BJ (cell line): Measurements from ENCODE around the gene ATP11A. TPM values are rescaled to one million over a fixed set of nuclear protein-coding genes. Genes with fewer than 3 reads are reported as not detected.

Experiments
- CTCF ChIA-PET: fragments of 350-600 bp; formaldehyde crosslinking; extraction: SDS; loops from one replicate; lab custom pipeline; 2021; ENCODE audit warnings: antibody characterized with exemption, inconsistent platforms; lab: Yijun Ruan, JAX
- POLR2A ChIA-PET: fragments of 300-600 bp; sonication (Branson Sonifier 250); formaldehyde crosslinking; extraction: SDS; loops from one replicate; lab custom pipeline; 2021; ENCODE audit warnings: antibody characterized with exemption; lab: Charles Lee
- DNase-seq: peaks from one replicate; pipeline ENCODE4 v3.0.0-alpha.2; 2011; ENCODE audit warnings: low read depth
- H3K27me3 ChIP-seq: 2 replicates; pipeline ENCODE4 v1.6.0; 2011; ENCODE audit warnings: low read length; ENCODE audit not compliant: control insufficient read depth, insufficient read depth
- H3K36me3 ChIP-seq: 2 replicates; pipeline ENCODE4 v1.5.1; 2011; ENCODE audit warnings: low read length; ENCODE audit not compliant: control insufficient read depth, insufficient read depth
- H3K4me3 ChIP-seq: 2 replicates; pipeline ENCODE4 v1.5.1; 2011; ENCODE audit warnings: low read depth, mild to moderate bottlenecking, control low read depth, low read length
- polyA plus RNA-seq: library from polyadenylated mRNA; depleted of rRNA; stranded (reverse); fragments of >200 nt; gene quantifications from 2 replicates; pipeline ENCODE4 v1.2.3, GENCODE V29; 2011
- TF ChIP-seq, protein P1 (sequence below): IDR thresholded peaks from 2 replicates; pipeline ENCODE4 v1.5.1; 2011; ENCODE audit warnings: low read depth, mild to moderate bottlenecking, control low read depth, inconsistent platforms, low read length, moderate library complexity; ENCODE audit not compliant: insufficient read depth

The ATP11A gene
- polyA plus RNA-seq, 1 experiment, result 1.9 TPM

DNA sequence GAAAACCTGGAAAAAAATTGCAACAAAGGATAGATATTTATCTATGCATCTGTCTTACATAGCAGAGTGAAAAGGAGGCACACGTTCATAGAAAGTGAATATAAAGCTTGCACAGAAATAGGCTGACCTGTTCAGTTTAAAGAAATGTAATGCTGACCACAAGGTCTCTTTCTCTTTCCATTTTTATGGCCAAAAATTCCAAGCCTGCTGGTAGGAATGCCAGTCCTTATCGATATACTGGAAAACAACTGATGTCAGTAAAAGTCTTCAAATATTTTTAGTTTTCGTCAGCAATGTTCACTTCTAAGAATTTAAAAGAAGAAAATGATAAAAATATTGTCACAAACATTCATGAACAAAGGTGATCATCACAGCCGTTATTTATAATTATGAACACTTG lies 220.2 kb downstream of the ATP11A start:
- CTCF ChIA-PET, result no interaction called here
- Histone ChIP-seq H3K36me3 (no peaks in the 10 kb centered on the region), H3K27me3 (peaks cover 9% of the 10 kb centered on the region), H3K4me3 (no peak overlapping the region)
- POLR2A ChIA-PET, result no interaction called here
- no peak for DNase-seq
- TF ChIP-seq, protein P1, sequence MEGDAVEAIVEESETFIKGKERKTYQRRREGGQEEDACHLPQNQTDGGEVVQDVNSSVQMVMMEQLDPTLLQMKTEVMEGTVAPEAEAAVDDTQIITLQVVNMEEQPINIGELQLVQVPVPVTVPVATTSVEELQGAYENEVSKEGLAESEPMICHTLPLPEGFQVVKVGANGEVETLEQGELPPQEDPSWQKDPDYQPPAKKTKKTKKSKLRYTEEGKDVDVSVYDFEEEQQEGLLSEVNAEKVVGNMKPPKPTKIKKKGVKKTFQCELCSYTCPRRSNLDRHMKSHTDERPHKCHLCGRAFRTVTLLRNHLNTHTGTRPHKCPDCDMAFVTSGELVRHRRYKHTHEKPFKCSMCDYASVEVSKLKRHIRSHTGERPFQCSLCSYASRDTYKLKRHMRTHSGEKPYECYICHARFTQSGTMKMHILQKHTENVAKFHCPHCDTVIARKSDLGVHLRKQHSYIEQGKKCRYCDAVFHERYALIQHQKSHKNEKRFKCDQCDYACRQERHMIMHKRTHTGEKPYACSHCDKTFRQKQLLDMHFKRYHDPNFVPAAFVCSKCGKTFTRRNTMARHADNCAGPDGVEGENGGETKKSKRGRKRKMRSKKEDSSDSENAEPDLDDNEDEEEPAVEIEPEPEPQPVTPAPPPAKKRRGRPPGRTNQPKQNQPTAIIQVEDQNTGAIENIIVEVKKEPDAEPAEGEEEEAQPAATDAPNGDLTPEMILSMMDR, result peak; percentile 14; the same call in 1 of the 2 replicates

DNA sequence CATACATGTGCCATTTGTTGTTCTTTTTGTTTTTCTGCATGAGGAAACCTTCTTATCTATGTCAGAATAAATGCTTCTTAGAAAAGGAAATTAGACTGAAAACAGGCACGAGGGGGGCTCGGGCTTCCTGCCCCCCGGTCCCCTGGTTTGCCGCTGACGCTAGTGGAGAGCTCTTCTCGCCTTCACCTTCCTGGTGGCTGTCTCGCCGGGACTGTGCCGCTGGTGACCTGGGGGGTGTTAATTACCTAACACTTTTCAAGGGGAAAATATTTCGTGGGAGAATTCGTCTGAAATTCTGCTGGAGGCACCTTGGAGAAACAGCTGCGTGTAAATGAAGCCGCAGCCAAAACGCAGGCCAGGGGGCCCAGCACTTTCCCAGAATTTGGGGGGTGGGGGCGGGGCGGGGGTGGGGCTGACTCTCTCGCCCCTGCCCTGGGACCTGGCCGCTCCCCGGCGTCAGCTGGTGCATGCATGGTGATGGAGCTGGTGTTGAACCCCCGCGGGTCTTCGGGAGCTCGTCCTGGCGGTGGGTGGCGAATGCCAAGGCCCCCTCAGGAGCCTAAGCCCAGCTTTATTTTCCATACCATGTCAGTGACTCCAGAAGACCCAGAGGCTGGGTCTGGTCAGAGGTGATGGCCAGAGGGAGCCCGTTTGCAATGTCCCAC lies 220.9 kb downstream of the ATP11A start:
- POLR2A ChIA-PET, result no interaction called here

DNA sequence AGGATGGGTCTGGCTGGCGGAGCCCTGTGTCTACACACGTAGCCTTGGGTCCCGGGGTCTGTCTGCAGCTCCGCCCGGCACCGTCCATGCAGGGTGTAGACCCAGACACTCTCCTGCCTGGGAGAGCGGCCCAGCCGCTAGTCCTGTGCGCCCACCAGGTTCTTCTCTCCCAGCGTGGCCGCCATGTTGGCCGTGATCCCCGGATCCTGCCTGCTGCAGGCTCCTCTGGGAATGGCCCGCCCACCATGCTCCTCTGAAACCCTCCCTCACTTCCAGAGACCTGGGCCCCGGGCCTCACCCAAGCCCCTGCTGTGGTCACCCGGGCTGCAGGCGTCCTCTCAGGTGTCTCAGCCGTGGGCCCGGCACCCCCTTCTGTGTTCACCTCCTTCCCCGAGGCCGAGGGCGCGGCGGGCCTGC lies 221.5 kb downstream of the ATP11A start:
- peaks cover 8% of the 10 kb centered on the region for H3K27me3 ChIP-seq
- no peak overlapping the region for H3K4me3 ChIP-seq
- DNase-seq, result no peak

More for the DNA sequence above, 220.9 kb downstream of the ATP11A start:
- Histone ChIP-seq H3K36me3 (no peaks in the 10 kb centered on the region), H3K27me3 (peaks cover 9% of the 10 kb centered on the region), H3K4me3 (no peak overlapping the region)
- DNase-seq, result no peak
- CTCF ChIA-PET, result no interaction called here
- TF ChIP-seq, protein P1, result no peak

DNA sequence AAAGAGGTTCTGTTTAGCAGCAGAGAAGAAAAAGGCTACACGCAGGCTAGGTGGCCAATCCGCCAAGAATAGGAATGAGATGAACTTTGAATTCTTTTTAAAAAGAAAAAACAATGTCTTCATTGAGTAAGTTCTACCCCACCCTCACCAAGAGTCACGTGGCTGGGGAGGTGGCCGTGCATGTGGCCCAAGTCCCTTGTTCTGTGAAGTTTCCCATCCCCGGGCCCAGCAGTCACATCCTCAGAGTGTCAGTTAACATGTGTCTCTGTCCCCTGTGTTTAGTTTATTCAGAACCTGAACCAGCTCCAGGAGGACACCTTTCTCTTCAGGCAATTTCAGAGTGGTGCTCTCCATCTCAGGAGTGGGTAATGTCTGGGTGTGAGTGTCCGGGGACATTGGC lies 222.0 kb downstream of the ATP11A start:
- ChIA-PET CTCF (interaction anchor here (1.4 kb wide), 1 partner anchor 18 kb away, joined by 3 read pairs; no protein-coding TSS in a partner anchor), POLR2A (no interaction called here)
- no peak overlapping the region for H3K4me3 ChIP-seq
- TF ChIP-seq, protein P1, result no peak
- H3K27me3 ChIP-seq, result peaks cover 8% of the 10 kb centered on the region
- no peak for DNase-seq
- no peaks in the 10 kb centered on the region for H3K36me3 ChIP-seq

More for the DNA sequence above, 221.5 kb downstream of the ATP11A start:
- H3K36me3 ChIP-seq, result no peaks in the 10 kb centered on the region
- CTCF ChIA-PET, result no interaction called here
- POLR2A ChIA-PET, result no interaction called here
- TF ChIP-seq, protein P1, result no peak

DNA sequence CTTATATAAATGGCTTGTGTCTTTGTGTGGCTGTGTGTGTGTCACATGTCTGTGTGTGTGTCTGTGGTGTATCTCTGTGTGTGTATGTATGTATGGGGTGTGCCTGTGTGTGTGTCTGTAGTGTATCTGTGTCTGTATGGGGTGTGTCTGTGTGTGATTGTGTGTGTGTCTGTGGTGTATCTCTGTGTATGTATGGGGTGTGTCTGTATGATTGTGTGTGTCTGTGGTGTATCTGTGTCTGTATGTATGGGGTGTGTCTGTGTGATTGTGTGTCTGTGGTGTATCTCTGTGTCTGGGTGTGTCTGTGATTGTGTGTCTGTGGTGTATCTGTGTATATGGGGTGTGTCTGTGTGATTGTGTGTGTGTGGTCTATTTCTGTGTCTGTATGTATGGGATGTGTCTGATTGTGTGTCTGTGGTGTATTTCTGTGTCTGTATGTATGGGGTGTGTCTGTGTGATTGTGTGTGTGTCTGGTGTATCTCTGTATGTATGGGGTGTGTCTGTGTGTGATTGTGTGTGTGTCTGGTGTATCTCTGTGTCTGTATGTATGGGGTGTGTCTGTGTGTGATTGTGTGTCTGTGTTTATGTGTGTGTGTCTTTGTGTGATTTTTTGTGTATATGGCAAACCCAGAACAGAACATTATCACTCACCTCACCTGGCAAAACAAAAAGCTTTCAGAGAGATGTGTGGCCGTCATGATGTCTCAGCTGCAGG lies 223.0 kb downstream of the ATP11A start:
- POLR2A ChIA-PET, result no interaction called here
- Histone ChIP-seq H3K36me3 (no peaks in the 10 kb centered on the region), H3K27me3 (peaks cover 9% of the 10 kb centered on the region), H3K4me3 (no peak overlapping the region)
- DNase-seq, result no peak
- CTCF ChIA-PET, result interaction anchor here (1.4 kb wide), 1 partner anchor 17 kb away, joined by 3 read pairs; no protein-coding TSS in a partner anchor
- TF ChIP-seq, protein P1, result no peak
